DND-41 (cell line): ENCODE results near the gene TSHR.

Source experiments
- CTCF ChIP-seq: IDR thresholded peaks from 2 replicates; pipeline ENCODE4 v1.5.1; 2012; ENCODE audit warnings: borderline replicate concordance, low read length, moderate library complexity, mild to moderate bottlenecking; ENCODE audit not compliant: poor library complexity, severe bottlenecking; ENCODE audit errors: extremely low read depth
- EZH2 ChIP-seq: IDR thresholded peaks from 3 replicates; pipeline ENCODE4 v1.6.1; 2012; ENCODE audit warnings: borderline replicate concordance, low read depth, mild to moderate bottlenecking, moderate library complexity, low read length, inconsistent platforms; ENCODE audit not compliant: severe bottlenecking

GRCh38 chr14:81176241-81176640 is 220.8 kb downstream of the TSHR start:
- TF ChIP-seq CTCF (no peak), EZH2 (no peak)
